Lower lobe of right lung (tissue), 2 donors: ENCODE data around the gene SCD5. TPM values are rescaled to one million over a fixed set of nuclear protein-coding genes. Genes with fewer than 3 reads are reported as not detected.

ENCODE experiments used
- ATAC-seq, 2 donors: fragments of 200-7000 bp; cut with Tn5 transposase; one replicate each; pipeline ENCODE4 v1.9.1; 2020 to 2022; ENCODE audit warnings: mild to moderate bottlenecking in 2 of 2, moderate library complexity in 2 of 2
- DNase-seq: peaks from one replicate; pipeline ENCODE4 v3.0.0-alpha.2; 2020
- H3K27ac ChIP-seq: fragments of 200-600 bp; one replicate; pipeline ENCODE4 v1.8.0; 2022
- H3K27me3 ChIP-seq: fragments of 200-600 bp; one replicate; pipeline ENCODE4 v1.8.0; 2022; ENCODE audit warnings: low read depth
- H3K36me3 ChIP-seq: fragments of 200-600 bp; one replicate; pipeline ENCODE4 v1.8.0; 2022; ENCODE audit warnings: mild to moderate bottlenecking
- H3K4me1 ChIP-seq: fragments of 200-600 bp; one replicate; pipeline ENCODE4 v1.8.0; 2022
- H3K4me3 ChIP-seq: fragments of 200-600 bp; one replicate; pipeline ENCODE4 v1.8.0; 2022; ENCODE audit warnings: mild to moderate bottlenecking
- H3K9me3 ChIP-seq: fragments of 200-600 bp; one replicate; pipeline ENCODE4 v1.8.0; 2022
- intact Hi-C: fragments of 100-400 bp; cut with DNase I; formaldehyde crosslinking; loops from one replicate; pipeline ENCODE4 v1.11.0; 2022
- total RNA-seq: library from RNA; stranded (reverse); fragmentation: NEBNext Ultra II Directional; extraction: Animal tissue kit (Norgen Biotek cat#: 25700); gene quantifications from one replicate; pipeline ENCODE4 v1.2.1, GENCODE V29; 2021
- TF ChIP-seq, protein P1 (sequence below): fragments of 200-600 bp; IDR thresholded peaks from one replicate; pipeline ENCODE4 v1.8.0; 2022; ENCODE audit warnings: antibody characterized with exemption, mild to moderate bottlenecking
- donor health status: DM: no; HTN: yes; CAD: no; lungs with severe emphysema.

SCD5 gene
- total RNA-seq, 1 donor from 2014 or later = 17.7 TPM

DNA sequence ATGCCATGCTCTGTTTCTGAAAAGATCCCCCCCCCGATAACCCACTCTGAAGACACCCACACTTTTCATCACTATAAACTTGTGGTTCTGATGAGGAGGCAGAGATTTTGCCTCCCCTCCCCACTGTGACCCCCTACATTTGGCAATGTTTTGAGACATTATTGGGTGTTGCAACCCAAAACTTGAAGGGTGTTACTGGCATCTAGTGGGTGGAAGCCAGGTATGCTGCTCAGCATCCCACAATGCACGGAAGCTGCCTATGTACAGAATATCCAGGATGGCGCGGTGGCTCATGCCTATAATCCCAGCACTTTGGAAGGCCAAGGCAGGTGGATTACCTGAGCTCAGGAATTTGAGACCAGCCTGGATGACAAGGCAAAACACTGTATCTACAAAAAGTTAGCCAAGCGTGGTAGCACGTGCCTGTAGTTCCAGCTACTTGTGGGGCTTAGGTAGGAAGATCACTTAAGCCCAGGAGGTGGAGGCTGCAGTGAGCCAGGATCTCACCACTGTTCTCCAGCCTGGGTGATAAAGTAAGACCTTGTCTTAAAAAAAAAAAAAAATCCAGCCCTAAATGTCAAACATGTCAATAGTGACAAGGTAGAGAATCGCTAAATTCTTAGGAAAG is 87.3 kb downstream of the SCD5 start:
- ATAC-seq (no peak), DNase-seq (no peak)
- Histone ChIP-seq H3K4me3 (no peak overlapping the region), H3K9me3 (no peaks in the 10 kb centered on the region), H3K27ac (no peak overlapping the region), H3K4me1 (peaks cover 6% of the 10 kb centered on the region), H3K36me3 (no peaks in the 10 kb centered on the region), H3K27me3 (no peaks in the 10 kb centered on the region)
- TF ChIP-seq, protein P1, sequence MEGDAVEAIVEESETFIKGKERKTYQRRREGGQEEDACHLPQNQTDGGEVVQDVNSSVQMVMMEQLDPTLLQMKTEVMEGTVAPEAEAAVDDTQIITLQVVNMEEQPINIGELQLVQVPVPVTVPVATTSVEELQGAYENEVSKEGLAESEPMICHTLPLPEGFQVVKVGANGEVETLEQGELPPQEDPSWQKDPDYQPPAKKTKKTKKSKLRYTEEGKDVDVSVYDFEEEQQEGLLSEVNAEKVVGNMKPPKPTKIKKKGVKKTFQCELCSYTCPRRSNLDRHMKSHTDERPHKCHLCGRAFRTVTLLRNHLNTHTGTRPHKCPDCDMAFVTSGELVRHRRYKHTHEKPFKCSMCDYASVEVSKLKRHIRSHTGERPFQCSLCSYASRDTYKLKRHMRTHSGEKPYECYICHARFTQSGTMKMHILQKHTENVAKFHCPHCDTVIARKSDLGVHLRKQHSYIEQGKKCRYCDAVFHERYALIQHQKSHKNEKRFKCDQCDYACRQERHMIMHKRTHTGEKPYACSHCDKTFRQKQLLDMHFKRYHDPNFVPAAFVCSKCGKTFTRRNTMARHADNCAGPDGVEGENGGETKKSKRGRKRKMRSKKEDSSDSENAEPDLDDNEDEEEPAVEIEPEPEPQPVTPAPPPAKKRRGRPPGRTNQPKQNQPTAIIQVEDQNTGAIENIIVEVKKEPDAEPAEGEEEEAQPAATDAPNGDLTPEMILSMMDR = no peak
- intact Hi-C loops = no loop called here

DNA sequence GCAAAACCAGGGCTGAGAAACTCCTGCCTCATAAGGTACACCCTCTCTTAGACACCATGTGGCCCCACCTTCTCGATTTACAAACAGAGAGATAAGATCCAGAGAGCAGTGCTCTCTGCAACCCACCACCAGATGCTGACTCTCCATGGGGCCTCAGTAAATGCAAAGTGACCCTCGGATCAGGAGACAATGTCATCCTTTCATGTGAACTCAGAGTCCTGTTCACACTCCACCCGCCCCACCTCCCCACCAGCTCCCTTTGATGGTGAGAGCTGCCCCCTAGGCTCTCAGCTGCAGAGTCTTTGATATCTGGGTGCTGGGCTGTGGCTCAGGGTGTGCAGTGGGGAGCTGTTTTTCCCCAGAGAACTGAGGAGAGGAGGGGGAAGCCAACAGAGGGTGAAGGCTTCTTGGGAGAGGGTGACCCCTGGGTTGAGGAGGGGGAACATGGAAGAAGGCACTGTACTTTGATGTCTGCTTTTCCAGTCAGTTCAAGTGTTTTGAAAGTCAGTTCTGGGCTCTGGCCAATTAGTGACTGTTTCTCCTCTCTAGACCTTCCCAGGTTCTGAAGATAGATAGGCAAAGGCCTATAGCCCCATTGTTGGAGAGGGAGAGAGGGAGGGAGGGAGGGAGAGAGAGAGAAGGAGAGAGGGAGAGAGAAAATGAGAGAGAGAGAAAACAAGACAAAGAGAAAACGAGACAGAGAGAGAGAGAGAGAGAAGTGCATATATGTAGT is 88.2 kb downstream of the SCD5 start:
- TF ChIP-seq, protein P1 = no peak
- Histone ChIP-seq H3K4me3 (no peak overlapping the region), H3K27me3 (no peaks in the 10 kb centered on the region), H3K36me3 (no peaks in the 10 kb centered on the region), H3K9me3 (no peaks in the 10 kb centered on the region), H3K4me1 (peaks cover 3% of the 10 kb centered on the region), H3K27ac (no peak overlapping the region)
- DNase-seq (no peak), ATAC-seq (no peak)
- intact Hi-C loops = no loop called here

DNA sequence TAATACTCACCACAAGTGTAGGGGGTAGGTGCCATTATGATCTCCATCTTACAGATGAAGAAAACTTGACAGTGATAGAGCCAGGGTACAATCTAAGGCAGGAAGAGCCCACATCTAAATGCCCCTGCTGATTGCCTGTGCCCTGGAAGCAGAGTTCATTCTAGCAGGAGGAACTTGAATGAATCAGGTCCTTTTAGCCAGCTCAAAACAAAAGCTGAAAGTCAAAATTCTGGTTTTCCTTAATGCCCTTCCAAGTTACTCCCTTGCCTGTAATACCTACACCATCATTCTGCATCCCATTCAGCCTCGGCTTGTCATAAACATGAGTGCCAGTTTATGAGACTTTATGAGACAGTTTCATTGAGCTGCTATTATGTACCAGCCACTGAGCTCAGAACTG is 89.6 kb downstream of the SCD5 start:
- intact Hi-C loops = no loop called here
- Histone ChIP-seq H3K4me3 (no peak overlapping the region), H3K4me1 (no peaks in the 10 kb centered on the region), H3K27me3 (no peaks in the 10 kb centered on the region), H3K27ac (no peak overlapping the region), H3K9me3 (no peaks in the 10 kb centered on the region), H3K36me3 (no peaks in the 10 kb centered on the region)
- DNase-seq (no peak), ATAC-seq (no peak)
- TF ChIP-seq, protein P1 = no peak

DNA sequence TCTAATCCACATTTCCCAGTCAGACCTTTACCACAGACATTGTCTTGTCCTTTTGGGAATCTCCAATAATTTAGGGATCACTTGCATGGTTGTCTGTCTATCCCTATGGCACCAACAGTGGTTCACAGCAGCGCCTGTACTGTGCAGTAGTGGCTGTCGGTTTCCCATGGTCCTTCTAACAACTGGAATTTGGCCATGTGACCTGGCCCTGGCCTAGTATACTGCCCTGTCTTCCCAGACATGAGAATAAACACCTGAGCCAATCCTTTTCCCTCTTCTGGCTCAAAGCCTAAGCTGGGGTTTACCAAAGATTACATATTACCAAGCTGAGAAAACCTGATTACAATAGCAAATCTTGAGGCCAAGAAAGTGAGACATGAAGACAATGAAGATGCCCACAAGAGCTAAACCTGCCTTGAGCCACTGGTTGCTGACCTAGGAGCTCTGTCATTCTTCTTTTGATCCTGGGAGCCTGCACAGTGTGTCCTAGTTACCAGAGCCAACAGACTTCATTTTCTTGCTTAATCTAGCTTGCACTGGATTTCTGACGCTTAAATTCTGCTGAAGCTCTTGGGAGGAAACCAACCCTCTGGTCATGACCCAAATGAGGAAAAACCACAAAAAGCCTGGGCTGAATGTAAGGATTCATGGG is 92.1 kb downstream of the SCD5 start:
- H3K36me3 ChIP-seq = no peaks in the 10 kb centered on the region
- DNase-seq (no peak), ATAC-seq (peak in 1 of 2 donors; percentile 18)
- H3K27me3 ChIP-seq = no peaks in the 10 kb centered on the region
- no peaks in the 10 kb centered on the region for H3K4me1 ChIP-seq
- intact Hi-C loops = no loop called here
- H3K9me3 ChIP-seq = no peaks in the 10 kb centered on the region
- no peak overlapping the region for H3K27ac ChIP-seq
- H3K4me3 ChIP-seq = no peak overlapping the region
- TF ChIP-seq, protein P1 = no peak

DNA sequence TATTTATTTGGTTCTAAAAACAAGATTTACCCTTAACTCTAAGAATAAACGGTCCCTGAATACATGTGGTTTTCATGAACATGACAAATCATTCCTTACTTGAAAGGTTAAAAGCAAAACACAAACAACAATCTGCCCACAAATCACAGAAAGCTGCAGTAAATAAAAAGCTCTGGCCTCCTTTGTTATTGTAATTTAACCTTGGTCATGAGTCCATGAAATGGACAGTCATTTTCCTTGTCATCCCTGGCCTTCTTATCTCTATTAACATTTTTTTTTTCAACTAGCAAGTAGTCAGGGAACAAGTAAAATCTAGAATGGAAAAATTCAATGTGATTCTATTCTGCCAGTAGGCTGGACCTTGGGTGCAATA is 92.7 kb downstream of the SCD5 start:
- Histone ChIP-seq H3K4me1 (no peaks in the 10 kb centered on the region), H3K4me3 (no peak overlapping the region), H3K27me3 (no peaks in the 10 kb centered on the region), H3K9me3 (no peaks in the 10 kb centered on the region), H3K36me3 (no peaks in the 10 kb centered on the region), H3K27ac (no peak overlapping the region)
- TF ChIP-seq, protein P1 = no peak
- DNase-seq (no peak), ATAC-seq (no peak)
- intact Hi-C loops = no loop called here
